Calu3 (cell line): ENCODE measurements around the gene RAPGEF5. TPM values are rescaled to one million over a fixed set of nuclear protein-coding genes. Genes with fewer than 3 reads are reported as not detected.

Experiments used
- BruUV-seq: library from RNA; stranded (reverse); fragments of 400-500 nt; replicated peaks from 2 replicates; lab custom pipeline; 2021; lab: Mats Ljungman, UMichigan
- CTCF ChIA-PET: fragments of 300-600 bp; sonication (Branson Sonifier 250); formaldehyde crosslinking; loops from one replicate; lab custom pipeline; 2022; ENCODE audit warnings: antibody characterized with exemption; lab: Charles Lee
- DNase-seq: peaks from one replicate; pipeline ENCODE4 v3.0.0; 2022
- H3K27ac Mint-ChIP-seq: one replicate; pipeline ENCODE4 v1.8.0; 2022; ENCODE audit warnings: mixed read lengths; ENCODE audit not compliant: unreplicated experiment
- H3K27me3 Mint-ChIP-seq: one replicate; pipeline ENCODE4 v1.8.0; 2022; ENCODE audit warnings: mixed read lengths; ENCODE audit not compliant: unreplicated experiment
- H3K36me3 Mint-ChIP-seq: one replicate; pipeline ENCODE4 v1.8.0; 2022; ENCODE audit warnings: mild to moderate bottlenecking, moderate library complexity, mixed read lengths; ENCODE audit not compliant: insufficient read depth, unreplicated experiment
- H3K4me1 Mint-ChIP-seq: one replicate; pipeline ENCODE4 v1.8.0; 2022; ENCODE audit warnings: mild to moderate bottlenecking, low read depth, mixed read lengths; ENCODE audit not compliant: unreplicated experiment
- H3K4me3 Mint-ChIP-seq: one replicate; pipeline ENCODE4 v1.8.0; 2022; ENCODE audit warnings: mild to moderate bottlenecking, low read depth, moderate library complexity, mixed read lengths; ENCODE audit not compliant: unreplicated experiment
- H3K9me3 Mint-ChIP-seq: one replicate; pipeline ENCODE4 v1.8.0; 2022; ENCODE audit warnings: low read depth, mixed read lengths; ENCODE audit not compliant: unreplicated experiment
- intact Hi-C: fragments of 100-400 bp; cut with micrococcal nuclease; formaldehyde crosslinking; loops from one replicate; pipeline ENCODE4 v1.10.0; 2022; ENCODE audit not compliant: unreplicated experiment
- total RNA-seq: library from RNA; stranded (reverse); gene quantifications from 2 replicates; pipeline ENCODE4 v1.2.3, GENCODE V29; 2022
- TF ChIP-seq, protein P1 (sequence below): fragments of 200-600 bp; IDR thresholded peaks from one replicate; pipeline ENCODE4 v1.8.0; 2022; ENCODE audit warnings: antibody characterized with exemption; ENCODE audit not compliant: unreplicated experiment

Gene RAPGEF5
- total RNA-seq, 1 experiment from 2014 or later: 108 TPM

DNA sequence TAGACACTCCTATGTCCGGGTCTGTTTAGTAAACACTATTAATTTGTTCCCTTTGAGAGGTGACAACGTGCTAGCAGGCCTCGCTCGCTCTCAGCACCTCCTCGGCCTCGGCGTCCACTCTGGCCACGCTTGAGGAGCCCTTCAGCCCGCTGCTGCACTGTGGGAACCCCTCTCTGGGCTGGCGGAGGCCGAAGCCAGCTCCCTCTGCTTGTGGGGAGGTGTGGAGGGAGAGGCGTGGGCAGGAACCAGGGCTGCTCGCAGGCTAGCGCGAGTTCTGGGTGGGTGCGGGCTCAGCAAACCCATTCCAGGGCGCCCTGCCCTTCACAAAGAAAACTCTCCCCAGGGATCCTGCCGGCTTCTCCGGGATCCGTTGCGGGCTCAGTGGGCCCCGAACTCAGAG is 266.8 kb downstream of the RAPGEF5 start:
- H3K27me3 Mint-ChIP-seq: peaks cover 42% of the 10 kb centered on the region
- intact Hi-C loops: no loop called here
- no TSS peak for BruUV-seq

DNA sequence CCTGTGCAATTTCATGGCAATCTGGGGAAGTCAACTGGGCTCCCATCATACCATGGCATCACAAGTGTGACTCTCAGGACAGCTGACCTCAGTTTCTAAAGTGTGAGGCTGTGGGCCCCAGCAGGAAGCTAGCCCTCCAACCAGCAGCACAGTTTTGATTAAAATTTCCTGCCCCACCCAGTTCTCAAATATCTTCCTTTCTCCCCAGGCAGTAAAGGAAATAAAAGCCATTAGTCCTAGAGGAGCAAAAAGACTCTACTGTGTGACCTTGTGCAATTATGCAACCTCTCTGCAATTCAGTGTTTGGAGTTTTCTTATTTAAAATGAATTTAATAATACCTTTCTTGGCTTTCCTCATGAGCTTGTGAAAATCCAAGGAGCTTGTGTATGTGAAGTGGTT is 268.1 kb downstream of the RAPGEF5 start:
- peaks cover 19% of the 10 kb centered on the region for H3K4me1 Mint-ChIP-seq
- H3K9me3 Mint-ChIP-seq: no peaks in the 10 kb centered on the region
- peaks cover 29% of the 10 kb centered on the region for H3K27me3 Mint-ChIP-seq
- peaks cover 3% of the 10 kb centered on the region for H3K36me3 Mint-ChIP-seq
- CTCF ChIA-PET: interaction anchor here (0.6 to 1.0 kb wide), 2 partner anchors 20 to 258 kb away, joined by 3 to 5 read pairs; no protein-coding TSS in a partner anchor
- TF ChIP-seq, protein P1, sequence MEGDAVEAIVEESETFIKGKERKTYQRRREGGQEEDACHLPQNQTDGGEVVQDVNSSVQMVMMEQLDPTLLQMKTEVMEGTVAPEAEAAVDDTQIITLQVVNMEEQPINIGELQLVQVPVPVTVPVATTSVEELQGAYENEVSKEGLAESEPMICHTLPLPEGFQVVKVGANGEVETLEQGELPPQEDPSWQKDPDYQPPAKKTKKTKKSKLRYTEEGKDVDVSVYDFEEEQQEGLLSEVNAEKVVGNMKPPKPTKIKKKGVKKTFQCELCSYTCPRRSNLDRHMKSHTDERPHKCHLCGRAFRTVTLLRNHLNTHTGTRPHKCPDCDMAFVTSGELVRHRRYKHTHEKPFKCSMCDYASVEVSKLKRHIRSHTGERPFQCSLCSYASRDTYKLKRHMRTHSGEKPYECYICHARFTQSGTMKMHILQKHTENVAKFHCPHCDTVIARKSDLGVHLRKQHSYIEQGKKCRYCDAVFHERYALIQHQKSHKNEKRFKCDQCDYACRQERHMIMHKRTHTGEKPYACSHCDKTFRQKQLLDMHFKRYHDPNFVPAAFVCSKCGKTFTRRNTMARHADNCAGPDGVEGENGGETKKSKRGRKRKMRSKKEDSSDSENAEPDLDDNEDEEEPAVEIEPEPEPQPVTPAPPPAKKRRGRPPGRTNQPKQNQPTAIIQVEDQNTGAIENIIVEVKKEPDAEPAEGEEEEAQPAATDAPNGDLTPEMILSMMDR: no peak
- no peak overlapping the region for H3K4me3 Mint-ChIP-seq
- intact Hi-C loops: loop anchor here (10.0 kb wide), 1 partner anchor 824 kb away; no protein-coding TSS in a partner anchor
- no TSS peak for BruUV-seq
- no peak overlapping the region for H3K27ac Mint-ChIP-seq
- DNase-seq: no peak

More for the DNA sequence above, 266.8 kb downstream of the RAPGEF5 start:
- CTCF ChIA-PET: no interaction called here
- H3K36me3 Mint-ChIP-seq: no peaks in the 10 kb centered on the region
- H3K4me3 Mint-ChIP-seq: no peak overlapping the region
- TF ChIP-seq, protein P1: no peak
- H3K27ac Mint-ChIP-seq: no peak overlapping the region
- no peak for DNase-seq
- peaks cover 15% of the 10 kb centered on the region for H3K4me1 Mint-ChIP-seq
- H3K9me3 Mint-ChIP-seq: no peaks in the 10 kb centered on the region

DNA sequence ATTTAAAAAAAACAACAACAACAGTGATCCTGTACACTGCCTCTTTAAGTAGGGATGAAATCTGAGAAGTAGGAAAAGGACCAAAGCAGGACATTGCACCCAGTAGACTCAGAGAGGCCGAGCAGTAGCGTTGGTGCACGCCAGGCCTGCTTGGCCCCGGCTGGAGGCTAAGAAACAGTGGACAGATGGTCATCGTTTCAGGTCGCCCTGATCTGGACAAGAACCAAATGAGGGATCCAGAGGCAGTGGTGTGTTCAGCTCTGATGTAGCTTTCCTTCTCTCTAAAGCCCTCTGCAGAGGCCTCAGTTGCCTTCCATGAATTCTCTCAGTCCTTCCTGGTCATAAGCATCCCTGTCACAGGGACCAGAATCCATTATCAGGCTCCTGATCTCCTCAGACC is 269.1 kb downstream of the RAPGEF5 start:
- Mint-ChIP-seq H3K4me3 (no peak overlapping the region), H3K4me1 (peaks cover 23% of the 10 kb centered on the region), H3K27ac (no peak overlapping the region), H3K9me3 (no peaks in the 10 kb centered on the region), H3K36me3 (peaks cover 13% of the 10 kb centered on the region), H3K27me3 (peaks cover 20% of the 10 kb centered on the region)
- CTCF ChIA-PET: no interaction called here
- intact Hi-C loops: loop anchor here (10.0 kb wide), 1 partner anchor 823 kb away; no protein-coding TSS in a partner anchor
- no TSS peak for BruUV-seq
- no peak for DNase-seq
- TF ChIP-seq, protein P1: no peak

DNA sequence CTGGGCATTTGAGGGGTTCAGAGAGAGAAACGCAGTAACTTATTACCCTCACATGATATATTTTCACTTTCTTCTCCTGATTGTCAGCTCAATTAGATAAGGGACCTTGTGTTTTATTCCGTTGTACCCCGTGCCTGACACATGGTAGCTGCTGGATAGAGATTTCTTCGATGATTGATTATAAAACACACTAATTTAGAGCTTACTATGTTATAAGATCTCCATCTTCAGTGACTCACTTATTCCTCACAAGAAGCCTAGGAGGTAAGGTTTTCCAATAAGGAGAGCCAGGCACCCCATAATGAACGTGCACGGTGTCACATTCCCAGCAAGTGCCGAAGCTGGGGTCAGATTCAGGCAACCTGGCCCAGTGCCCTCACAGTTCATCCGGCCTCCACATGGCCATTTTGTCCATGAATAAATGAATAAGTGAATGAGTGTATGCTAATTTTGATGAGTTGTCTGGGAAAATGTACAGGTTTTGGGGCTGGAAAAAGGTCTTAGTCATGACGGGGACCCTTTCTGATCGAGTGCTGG is 273.2 kb downstream of the RAPGEF5 start:
- intact Hi-C loops: loop anchor here (5.0 to 10.0 kb wide), 2 partner anchors 316 to 819 kb away; no protein-coding TSS in a partner anchor
- TSS peak; percentile 98 for BruUV-seq
- Mint-ChIP-seq H3K4me3 (peak overlapping the region; percentile 89), H3K27ac (peak overlapping the region; percentile 95), H3K4me1 (peaks cover 25% of the 10 kb centered on the region), H3K27me3 (peaks cover 33% of the 10 kb centered on the region), H3K9me3 (peaks cover 2% of the 10 kb centered on the region), H3K36me3 (peaks cover 22% of the 10 kb centered on the region)
- no peak for DNase-seq
- TF ChIP-seq, protein P1: no peak
- CTCF ChIA-PET: interaction anchor here (0.6 to 2.1 kb wide), 19 partner anchors 8 to 828 kb away, joined by 3 to 26 read pairs (median 5); partner anchors contain the start of gene CDCA7L
